GM12878 (cell line): Measurements from ENCODE around the gene CDCP2. TPM values are rescaled to one million over a fixed set of nuclear protein-coding genes. Genes with fewer than 3 reads are reported as not detected.

Experiments used
- POLR2A ChIP-seq: IDR thresholded peaks from 2 replicates; pipeline ENCODE4 v1.6.1; 2011; ENCODE audit warnings: low read depth, mild to moderate bottlenecking, low read length
- polyA plus RNA-seq, 11 experiments: library from polyadenylated mRNA; depleted of rRNA in 4 of 11; unstranded in 6 of 11; stranded (reverse) in 5 of 11; fragments of >200 nt; fragmentation: Nextera tagmentation in 4 of 11; fragmentation: Illumina TruSeq in 1 of 11; extraction: Ambion mirVana in 4 of 11; extraction: Trizol in 1 of 11; gene quantifications; 1 replicate in 1 of 11; 2 replicates in 10 of 11; pipeline versions ENCODE4 v1.2.1 to v1.2.3, GENCODE V29; 2011 to 2016; ENCODE audit warnings: inconsistent platforms in 2 of 11, missing spikeins in 2 of 11, low read depth in 1 of 11
- total RNA-seq, 4 experiments: library from RNA; depleted of rRNA in 3 of 4; stranded (reverse); fragments of >200 nt in 3 of 4; fragmentation: Illumina TruSeq in 1 of 4; extraction: Trizol in 1 of 4; gene quantifications; 2 replicates each; pipeline versions ENCODE4 v1.2.1 to v1.2.3, GENCODE V29; 2013 to 2021
- TF ChIP-seq, protein P1 (sequence below): fragments of 150-350 bp; IDR thresholded peaks from 2 replicates; pipeline ENCODE4 v1.6.1; 2014; ENCODE audit warnings: mild to moderate bottlenecking, low read depth, low read length
- TF ChIP-seq, protein P2 (sequence below): fragments of 450-650 bp; IDR thresholded peaks from 2 replicates; pipeline ENCODE4 v1.6.1; 2017; ENCODE audit warnings: mild to moderate bottlenecking, moderate library complexity
- TF ChIP-seq, protein P3 (sequence below): fragments of 450-650 bp; IDR thresholded peaks from 2 replicates; pipeline ENCODE4 v1.6.1; 2017; ENCODE audit warnings: antibody characterized with exemption, mild to moderate bottlenecking, moderate library complexity

The CDCP2 gene
- total and polyA plus RNA-seq, 10 of the 15 experiments (the other 5 are each of a cell fraction or from before 2014, with no cell fraction given), result 0.06 TPM; not detected in 9

DNA sequence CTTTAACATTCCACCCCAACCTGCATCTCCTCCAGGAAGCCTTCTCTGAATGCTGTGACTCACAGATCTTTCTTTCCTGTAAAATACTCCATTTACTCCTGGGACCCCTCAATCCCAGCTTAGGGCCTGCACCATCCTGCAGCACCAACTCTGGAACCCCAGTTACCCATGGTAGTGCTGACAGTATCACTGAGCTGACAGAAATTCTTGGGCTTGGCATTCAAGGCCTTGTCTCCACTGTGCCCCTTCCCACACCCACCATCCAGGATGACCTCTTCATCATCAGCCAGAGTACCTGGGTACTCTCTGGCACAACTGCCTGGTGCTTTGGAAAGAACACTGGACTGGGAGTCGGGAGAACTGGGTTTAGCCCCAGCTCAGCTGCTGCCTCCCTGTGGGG lies 38.7 kb upstream of the CDCP2 start (continued):
- TF ChIP-seq, protein P1, sequence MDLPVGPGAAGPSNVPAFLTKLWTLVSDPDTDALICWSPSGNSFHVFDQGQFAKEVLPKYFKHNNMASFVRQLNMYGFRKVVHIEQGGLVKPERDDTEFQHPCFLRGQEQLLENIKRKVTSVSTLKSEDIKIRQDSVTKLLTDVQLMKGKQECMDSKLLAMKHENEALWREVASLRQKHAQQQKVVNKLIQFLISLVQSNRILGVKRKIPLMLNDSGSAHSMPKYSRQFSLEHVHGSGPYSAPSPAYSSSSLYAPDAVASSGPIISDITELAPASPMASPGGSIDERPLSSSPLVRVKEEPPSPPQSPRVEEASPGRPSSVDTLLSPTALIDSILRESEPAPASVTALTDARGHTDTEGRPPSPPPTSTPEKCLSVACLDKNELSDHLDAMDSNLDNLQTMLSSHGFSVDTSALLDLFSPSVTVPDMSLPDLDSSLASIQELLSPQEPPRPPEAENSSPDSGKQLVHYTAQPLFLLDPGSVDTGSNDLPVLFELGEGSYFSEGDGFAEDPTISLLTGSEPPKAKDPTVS, result no peak
- TF ChIP-seq, protein P2, sequence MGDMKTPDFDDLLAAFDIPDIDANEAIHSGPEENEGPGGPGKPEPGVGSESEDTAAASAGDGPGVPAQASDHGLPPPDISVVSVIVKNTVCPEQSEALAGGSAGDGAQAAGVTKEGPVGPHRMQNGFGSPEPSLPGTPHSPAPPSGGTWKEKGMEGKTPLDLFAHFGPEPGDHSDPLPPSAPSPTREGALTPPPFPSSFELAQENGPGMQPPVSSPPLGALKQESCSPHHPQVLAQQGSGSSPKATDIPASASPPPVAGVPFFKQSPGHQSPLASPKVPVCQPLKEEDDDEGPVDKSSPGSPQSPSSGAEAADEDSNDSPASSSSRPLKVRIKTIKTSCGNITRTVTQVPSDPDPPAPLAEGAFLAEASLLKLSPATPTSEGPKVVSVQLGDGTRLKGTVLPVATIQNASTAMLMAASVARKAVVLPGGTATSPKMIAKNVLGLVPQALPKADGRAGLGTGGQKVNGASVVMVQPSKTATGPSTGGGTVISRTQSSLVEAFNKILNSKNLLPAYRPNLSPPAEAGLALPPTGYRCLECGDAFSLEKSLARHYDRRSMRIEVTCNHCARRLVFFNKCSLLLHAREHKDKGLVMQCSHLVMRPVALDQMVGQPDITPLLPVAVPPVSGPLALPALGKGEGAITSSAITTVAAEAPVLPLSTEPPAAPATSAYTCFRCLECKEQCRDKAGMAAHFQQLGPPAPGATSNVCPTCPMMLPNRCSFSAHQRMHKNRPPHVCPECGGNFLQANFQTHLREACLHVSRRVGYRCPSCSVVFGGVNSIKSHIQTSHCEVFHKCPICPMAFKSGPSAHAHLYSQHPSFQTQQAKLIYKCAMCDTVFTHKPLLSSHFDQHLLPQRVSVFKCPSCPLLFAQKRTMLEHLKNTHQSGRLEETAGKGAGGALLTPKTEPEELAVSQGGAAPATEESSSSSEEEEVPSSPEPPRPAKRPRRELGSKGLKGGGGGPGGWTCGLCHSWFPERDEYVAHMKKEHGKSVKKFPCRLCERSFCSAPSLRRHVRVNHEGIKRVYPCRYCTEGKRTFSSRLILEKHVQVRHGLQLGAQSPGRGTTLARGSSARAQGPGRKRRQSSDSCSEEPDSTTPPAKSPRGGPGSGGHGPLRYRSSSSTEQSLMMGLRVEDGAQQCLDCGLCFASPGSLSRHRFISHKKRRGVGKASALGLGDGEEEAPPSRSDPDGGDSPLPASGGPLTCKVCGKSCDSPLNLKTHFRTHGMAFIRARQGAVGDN, result no peak
- no peak for TF ChIP-seq POLR2A
- TF ChIP-seq, protein P3, sequence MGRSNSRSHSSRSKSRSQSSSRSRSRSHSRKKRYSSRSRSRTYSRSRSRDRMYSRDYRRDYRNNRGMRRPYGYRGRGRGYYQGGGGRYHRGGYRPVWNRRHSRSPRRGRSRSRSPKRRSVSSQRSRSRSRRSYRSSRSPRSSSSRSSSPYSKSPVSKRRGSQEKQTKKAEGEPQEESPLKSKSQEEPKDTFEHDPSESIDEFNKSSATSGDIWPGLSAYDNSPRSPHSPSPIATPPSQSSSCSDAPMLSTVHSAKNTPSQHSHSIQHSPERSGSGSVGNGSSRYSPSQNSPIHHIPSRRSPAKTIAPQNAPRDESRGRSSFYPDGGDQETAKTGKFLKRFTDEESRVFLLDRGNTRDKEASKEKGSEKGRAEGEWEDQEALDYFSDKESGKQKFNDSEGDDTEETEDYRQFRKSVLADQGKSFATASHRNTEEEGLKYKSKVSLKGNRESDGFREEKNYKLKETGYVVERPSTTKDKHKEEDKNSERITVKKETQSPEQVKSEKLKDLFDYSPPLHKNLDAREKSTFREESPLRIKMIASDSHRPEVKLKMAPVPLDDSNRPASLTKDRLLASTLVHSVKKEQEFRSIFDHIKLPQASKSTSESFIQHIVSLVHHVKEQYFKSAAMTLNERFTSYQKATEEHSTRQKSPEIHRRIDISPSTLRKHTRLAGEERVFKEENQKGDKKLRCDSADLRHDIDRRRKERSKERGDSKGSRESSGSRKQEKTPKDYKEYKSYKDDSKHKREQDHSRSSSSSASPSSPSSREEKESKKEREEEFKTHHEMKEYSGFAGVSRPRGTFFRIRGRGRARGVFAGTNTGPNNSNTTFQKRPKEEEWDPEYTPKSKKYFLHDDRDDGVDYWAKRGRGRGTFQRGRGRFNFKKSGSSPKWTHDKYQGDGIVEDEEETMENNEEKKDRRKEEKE, result no peak
